Upper lobe of left lung (tissue), 6 donors: ENCODE results near the gene SH3PXD2A. TPM values are rescaled to one million over a fixed set of nuclear protein-coding genes. Genes with fewer than 3 reads are reported as not detected.
A peak's percentile ranks its signal among the peaks of the same experiment; 100 is the strongest.

Source experiments
- ATAC-seq, 2 donors: fragments of 200-7000 bp; cut with Tn5 transposase; one replicate each; pipeline ENCODE4 v1.9.1; 2022; ENCODE audit warnings: mild to moderate bottlenecking in 2 of 2, moderate library complexity in 2 of 2; ENCODE audit not compliant: low FRiP score in 2 of 2
- DNase-seq, 2 donors: peaks; one replicate each; pipeline ENCODE4 v3.0.0-alpha.2; 2019 to 2020
- H3K27ac ChIP-seq, 4 donors: fragments of 200-600 bp; sonication (generic); one replicate each; pipeline ENCODE4 v1.5.1; 2016 to 2019
- H3K27me3 ChIP-seq, 4 donors: fragments of 200-600 bp; sonication (generic); one replicate each; pipeline ENCODE4 v1.5.1; 2017 to 2019
- H3K36me3 ChIP-seq, 4 donors: fragments of 200-600 bp; sonication (generic); one replicate each; pipeline ENCODE4 v1.5.1; 2016 to 2019
- H3K4me1 ChIP-seq, 4 donors: fragments of 200-600 bp; sonication (generic); one replicate each; pipeline ENCODE4 v1.5.1; 2018 to 2019
- H3K4me3 ChIP-seq, 4 donors: fragments of 200-600 bp; sonication (generic); one replicate each; pipeline ENCODE4 v1.5.1; 2017 to 2019; ENCODE audit warnings: mild to moderate bottlenecking in 2 of 4, moderate library complexity in 1 of 4
- H3K9me3 ChIP-seq, 4 donors: fragments of 200-600 bp; sonication (generic); one replicate each; pipeline ENCODE4 v1.5.1; 2018 to 2019
- EP300 ChIP-seq, 4 donors: sonication (generic); formaldehyde crosslinking; IDR thresholded peaks; one replicate each; pipeline ENCODE4 v1.5.1; 2017; ENCODE audit warnings: antibody characterized with exemption in 4 of 4, control low read depth in 2 of 4
- POLR2A ChIP-seq, 4 donors: fragments of 450-650 bp; IDR thresholded peaks; one replicate each; pipeline ENCODE4 v1.5.1; 2016 to 2017; ENCODE audit warnings: antibody characterized with exemption in 4 of 4, mild to moderate bottlenecking in 2 of 4
- POLR2AphosphoS5 ChIP-seq, 2 donors: sonication (generic); formaldehyde crosslinking; IDR thresholded peaks; one replicate each; pipeline ENCODE4 v1.5.1; 2017; ENCODE audit warnings: antibody characterized with exemption in 2 of 2
- WGBS, 2 donors: methylation state at CpG; one replicate each; pipeline ENCODE4 v1.1.5; 2017 to 2018; 5-methylcytosine and 5-hydroxymethylcytosine counted together
- total RNA-seq, 6 donors: library from RNA; depleted of rRNA in 4 of 6; stranded (reverse); fragments of >200 nt in 4 of 6; gene quantifications; one replicate each; pipeline versions ENCODE4 v1.1.0 to v1.2.1, GENCODE V29; 2016 to 2021
- TF ChIP-seq, protein P1 (sequence below), 6 experiments: fragments of 450-650 bp in 4 of 6; fragments of 200-600 bp in 2 of 6; sonication (generic) in 2 of 6; IDR thresholded peaks; one replicate each; pipeline ENCODE4 v1.5.1; 2016 to 2019; ENCODE audit warnings: antibody characterized with exemption in 6 of 6
- donor health status: DM: no; HTN: no; CAD: no; lungs with moderate emphysema.
- donor health status: DM: no; HTN: yes; CAD: no; lungs with severe emphysema.

SH3PXD2A gene
- total RNA-seq, 6 donors from 2014 or later: 19.6 to 42.2 (median 30.8) TPM

- no peaks in the 10 kb centered on the region for H3K9me3 ChIP-seq
- no peak for ATAC-seq
- H3K27ac ChIP-seq: no peak overlapping the region
- peaks cover 0 to 4% (median 0%) of the 10 kb centered on the region in 4 donors for H3K27me3 ChIP-seq
- no peaks in the 10 kb centered on the region for H3K36me3 ChIP-seq
- TF ChIP-seq EP300 (IDR thresholded peaks at IDR 0.05) (no peak), POLR2AphosphoS5 (IDR thresholded peaks at IDR 0.05) (no peak), POLR2A (IDR thresholded peaks at IDR 0.05) (no peak)
- TF ChIP-seq, protein P1, sequence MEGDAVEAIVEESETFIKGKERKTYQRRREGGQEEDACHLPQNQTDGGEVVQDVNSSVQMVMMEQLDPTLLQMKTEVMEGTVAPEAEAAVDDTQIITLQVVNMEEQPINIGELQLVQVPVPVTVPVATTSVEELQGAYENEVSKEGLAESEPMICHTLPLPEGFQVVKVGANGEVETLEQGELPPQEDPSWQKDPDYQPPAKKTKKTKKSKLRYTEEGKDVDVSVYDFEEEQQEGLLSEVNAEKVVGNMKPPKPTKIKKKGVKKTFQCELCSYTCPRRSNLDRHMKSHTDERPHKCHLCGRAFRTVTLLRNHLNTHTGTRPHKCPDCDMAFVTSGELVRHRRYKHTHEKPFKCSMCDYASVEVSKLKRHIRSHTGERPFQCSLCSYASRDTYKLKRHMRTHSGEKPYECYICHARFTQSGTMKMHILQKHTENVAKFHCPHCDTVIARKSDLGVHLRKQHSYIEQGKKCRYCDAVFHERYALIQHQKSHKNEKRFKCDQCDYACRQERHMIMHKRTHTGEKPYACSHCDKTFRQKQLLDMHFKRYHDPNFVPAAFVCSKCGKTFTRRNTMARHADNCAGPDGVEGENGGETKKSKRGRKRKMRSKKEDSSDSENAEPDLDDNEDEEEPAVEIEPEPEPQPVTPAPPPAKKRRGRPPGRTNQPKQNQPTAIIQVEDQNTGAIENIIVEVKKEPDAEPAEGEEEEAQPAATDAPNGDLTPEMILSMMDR (IDR thresholded peaks at IDR 0.05): no peak
- WGBS, 2 donors: 64 to 83% methylated on average over 12 to 17 of the region's 17 CpGs
- DNase-seq: peak in 1 of 2 donors; percentile 51
- H3K4me1 ChIP-seq: peaks cover 18 to 33% (median 24%) of the 10 kb centered on the region in 4 donors
- H3K4me3 ChIP-seq: peak overlapping the region in 1 of 4 donors; percentile 46
These were observed 163.5 kb downstream of the SH3PXD2A start for GRCh38 chr10:103691723-103692435.

GRCh38 chr10:103691267-103691666 lies 164.1 kb downstream of the SH3PXD2A start:
- H3K9me3 ChIP-seq: no peaks in the 10 kb centered on the region
- ATAC-seq (no peak), DNase-seq (no peak)
- WGBS, 2 donors: 82% methylated on average over 4 of the region's 4 CpGs
- no peak overlapping the region for H3K4me3 ChIP-seq
- H3K4me1 ChIP-seq: peaks cover 12 to 29% (median 20%) of the 10 kb centered on the region in 4 donors
- H3K27me3 ChIP-seq: peaks cover 0 to 4% (median 0%) of the 10 kb centered on the region in 4 donors
- TF ChIP-seq, protein P1 (IDR thresholded peaks at IDR 0.05): no peak
- TF ChIP-seq EP300 (IDR thresholded peaks at IDR 0.05) (no peak), POLR2AphosphoS5 (IDR thresholded peaks at IDR 0.05) (no peak), POLR2A (IDR thresholded peaks at IDR 0.05) (no peak)
- no peaks in the 10 kb centered on the region for H3K36me3 ChIP-seq
- H3K27ac ChIP-seq: no peak overlapping the region

- DNase-seq (no peak), ATAC-seq (no peak)
- Histone ChIP-seq H3K36me3 (no peaks in the 10 kb centered on the region), H3K27me3 (peaks cover 0 to 4% (median 0%) of the 10 kb centered on the region in 4 donors), H3K27ac (no peak overlapping the region), H3K9me3 (no peaks in the 10 kb centered on the region), H3K4me3 (no peak overlapping the region), H3K4me1 (peaks cover 9 to 29% (median 16%) of the 10 kb centered on the region in 4 donors)
- WGBS, 2 donors: 76 to 86% methylated on average over 2 of the region's 2 CpGs
- no peak for TF ChIP-seq POLR2AphosphoS5 (IDR thresholded peaks at IDR 0.05)
- no peak for TF ChIP-seq EP300 (IDR thresholded peaks at IDR 0.05)
- TF ChIP-seq POLR2A (IDR thresholded peaks at IDR 0.05): no peak
- TF ChIP-seq, protein P1 (IDR thresholded peaks at IDR 0.05): no peak
These were observed 165.1 kb downstream of the SH3PXD2A start for GRCh38 chr10:103690281-103690680.

DNA sequence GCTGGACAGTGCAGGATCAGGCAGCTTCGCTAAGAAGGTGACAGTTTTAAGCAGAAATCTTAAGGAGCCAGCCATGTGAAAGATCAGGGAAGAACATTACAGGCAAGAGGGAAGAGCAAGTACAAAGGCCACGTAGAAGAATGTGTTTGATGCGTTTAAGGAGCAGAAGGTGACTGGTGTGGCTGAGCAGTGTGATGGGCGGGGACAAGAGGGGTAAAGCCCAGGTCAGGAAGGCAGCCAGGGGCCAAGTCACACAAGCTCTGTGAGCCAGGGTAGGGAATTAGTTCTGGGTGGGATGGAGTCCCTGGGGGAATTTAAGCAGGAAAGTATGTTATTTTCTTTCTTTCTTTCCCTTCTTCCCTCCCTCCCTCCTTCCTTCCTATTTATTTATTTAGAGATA lies 166.9 kb downstream of the SH3PXD2A start:
- ATAC-seq (no peak), DNase-seq (no peak)
- WGBS, 2 donors: 71 to 78% methylated on average over 4 of the region's 4 CpGs
- H3K4me3 ChIP-seq: no peak overlapping the region
- H3K27me3 ChIP-seq: peaks cover 0 to 3% (median 0%) of the 10 kb centered on the region in 4 donors
- H3K9me3 ChIP-seq: no peaks in the 10 kb centered on the region
- peaks cover 9 to 22% (median 12%) of the 10 kb centered on the region in 4 donors for H3K4me1 ChIP-seq
- no peak overlapping the region for H3K27ac ChIP-seq
- TF ChIP-seq EP300 (IDR thresholded peaks at IDR 0.05) (no peak), POLR2A (IDR thresholded peaks at IDR 0.05) (no peak)
- H3K36me3 ChIP-seq: no peaks in the 10 kb centered on the region

GRCh38 chr10:103687718-103688117 lies 167.7 kb downstream of the SH3PXD2A start:
- H3K27me3 ChIP-seq: no peaks in the 10 kb centered on the region
- DNase-seq (no peak), ATAC-seq (no peak)
- H3K36me3 ChIP-seq: no peaks in the 10 kb centered on the region
- TF ChIP-seq POLR2AphosphoS5 (IDR thresholded peaks at IDR 0.05) (no peak), POLR2A (IDR thresholded peaks at IDR 0.05) (no peak), EP300 (IDR thresholded peaks at IDR 0.05) (no peak)
- TF ChIP-seq, protein P1 (IDR thresholded peaks at IDR 0.05): no peak
- no peak overlapping the region for H3K27ac ChIP-seq
- no peaks in the 10 kb centered on the region for H3K9me3 ChIP-seq
- WGBS, 2 donors: 96% methylated on average over 5 of the region's 5 CpGs
- peaks cover 5 to 15% (median 8%) of the 10 kb centered on the region in 4 donors for H3K4me1 ChIP-seq
- no peak overlapping the region for H3K4me3 ChIP-seq
